ENCODE results near the gene WASF1. TPM values are rescaled to one million over a fixed set of nuclear protein-coding genes. Genes with fewer than 3 reads are reported as not detected.
A peak's percentile ranks its signal among the peaks of the same experiment; 100 is the strongest.
"Not testable (repeated sequence)": the region's sequence is repeated elsewhere in the genome, so short reads cannot be mapped to it uniquely, and the experiment has no call there.

WASF1 gene
- total RNA-seq, 1 donor from 2014 or later, result 11.4 TPM

GRCh38 chr6:110085285-110085684 lies 94.2 kb downstream of the WASF1 start:
- no peak for DNase-seq

GRCh38 chr6:110083875-110084585 lies 95.4 kb downstream of the WASF1 start:
- DNase-seq, result no peak

GRCh38 chr6:110075406-110075805 lies 104.1 kb downstream of the WASF1 start:
- no peak for DNase-seq

GRCh38 chr6:110073474-110073873 lies 106.0 kb downstream of the WASF1 start:
- DNase-seq, result not testable (repeated sequence)

GRCh38 chr6:110068592-110068967 lies 110.9 kb downstream of the WASF1 start:
- no peak for DNase-seq

GRCh38 chr6:110067837-110068591 lies 111.5 kb downstream of the WASF1 start:
- no peak for DNase-seq

- no peak for DNase-seq
These were observed 114.5 kb downstream of the WASF1 start for GRCh38 chr6:110064744-110065524.

- no peak for DNase-seq
These were observed 115.7 kb downstream of the WASF1 start for GRCh38 chr6:110063594-110064263.

- DNase-seq, result no peak
These were observed 124.1 kb downstream of the WASF1 start for GRCh38 chr6:110055387-110055735.

GRCh38 chr6:110054664-110055386 lies 124.6 kb downstream of the WASF1 start:
- DNase-seq, result no peak

GRCh38 chr6:110053395-110054240 lies 125.9 kb downstream of the WASF1 start:
- peak; percentile 72 for DNase-seq

- DNase-seq, result no peak
These were observed 129.0 kb downstream of the WASF1 start for GRCh38 chr6:110050440-110050813.

Other genes with a start within 250 kb of the WASF1 start
- gene GPR6, start 201.4 kb downstream of the WASF1 start, total RNA-seq, result not detected in 2 replicates
- 22.0 and 32.8 TPM in 2 replicates for gene CDC40, start 757 bp upstream of the WASF1 start, total RNA-seq
- not detected in 2 replicates for gene METTL24, start 178.7 kb upstream of the WASF1 start, total RNA-seq
- 2.0 and 2.4 TPM in 2 replicates for gene DDO, start 235.9 kb upstream of the WASF1 start, total RNA-seq